NCI-H345 treated with DMSO at 0.1 percent for 48 hours (cell line): ENCODE data around the gene ROR1.
"Not testable (repeated sequence)": the region's sequence is repeated elsewhere in the genome, so short reads cannot be mapped to it uniquely, and the experiment has no call there.

Experiments
- DNase-seq: peaks from one replicate; lab custom pipeline; 2025; ENCODE audit not compliant: unreplicated experiment; lab: John Stamatoyannopoulos, UW

Gene ROR1

DNA sequence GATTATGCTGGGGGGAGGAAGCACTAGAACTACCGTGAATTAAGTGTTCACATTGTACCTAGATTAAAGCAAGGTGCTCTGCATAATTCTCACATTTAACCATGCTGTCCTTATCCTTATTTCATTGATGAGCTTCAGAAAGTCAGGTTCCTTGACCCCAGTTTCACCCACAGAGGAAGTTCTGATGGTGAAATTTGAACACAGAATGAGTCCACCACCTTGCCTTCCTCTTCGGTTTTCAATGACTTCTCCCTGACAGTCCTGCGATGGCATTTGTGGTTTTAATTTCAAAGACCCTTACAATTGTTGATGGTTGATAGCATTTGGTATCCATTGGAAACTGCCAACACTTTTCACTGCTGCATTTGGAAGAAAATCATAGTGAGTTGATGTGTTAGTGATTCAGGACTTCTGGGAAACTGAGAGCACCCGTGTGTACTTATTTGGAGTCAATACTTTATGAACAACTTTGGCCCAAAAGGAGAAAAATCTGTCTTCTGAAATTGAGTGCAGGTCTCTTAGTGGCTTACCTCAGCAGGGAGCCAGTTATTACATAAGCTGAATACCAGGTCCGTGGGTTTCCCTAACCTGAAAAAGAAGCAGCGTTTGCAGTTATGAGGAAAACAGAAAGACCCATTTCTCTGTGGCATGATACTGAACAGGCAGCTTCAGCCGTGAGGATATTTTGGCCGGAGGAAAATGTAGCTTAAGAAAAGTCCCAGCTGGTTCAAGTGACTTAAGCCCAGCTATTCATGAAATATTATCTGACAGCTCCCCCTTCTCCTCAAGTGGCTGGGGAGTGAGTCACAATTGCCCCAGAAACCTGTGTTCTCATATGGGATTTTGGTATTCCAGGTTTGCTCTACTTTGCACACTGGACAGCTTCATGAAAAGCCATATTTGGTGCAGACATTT is 47.5 kb downstream of the ROR1 start:
- DNase-seq: no peak

DNA sequence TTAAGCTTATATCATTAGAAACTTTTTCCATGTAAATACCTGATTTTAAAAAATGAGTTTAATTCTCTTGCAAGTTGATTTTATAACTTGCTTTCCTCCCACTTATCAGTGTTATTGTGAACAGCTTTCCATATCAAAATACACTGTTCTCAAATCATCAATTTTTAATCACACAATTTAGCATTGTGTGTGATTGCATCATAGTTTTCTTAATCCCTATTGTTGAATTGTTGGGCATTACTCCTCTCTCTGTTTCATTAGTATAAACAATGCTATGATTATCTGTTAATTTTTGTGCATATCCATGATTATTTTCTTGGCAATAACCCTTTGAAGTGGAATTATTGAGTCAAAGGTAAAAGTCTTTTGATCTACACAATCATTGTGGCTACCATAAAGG is 48.7 kb downstream of the ROR1 start:
- DNase-seq: no peak

DNA sequence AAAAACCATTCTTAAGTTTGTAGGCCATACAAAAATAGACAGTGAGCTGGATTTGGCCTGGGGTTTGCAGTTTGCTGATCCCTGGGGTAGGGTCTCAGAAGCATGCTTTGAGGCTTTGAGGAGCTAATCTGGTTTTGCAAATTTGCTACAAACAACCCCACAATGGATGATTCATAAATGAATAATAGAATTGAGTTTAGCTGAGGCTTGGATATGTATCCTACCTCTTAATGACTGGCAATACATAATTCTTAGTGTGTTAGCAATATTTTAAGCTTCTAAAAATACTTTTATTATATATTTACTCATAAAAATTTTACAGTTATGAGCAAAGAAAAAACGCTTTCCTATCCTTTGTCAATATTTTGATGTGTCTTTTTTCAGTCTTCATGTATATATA is 50.6 kb downstream of the ROR1 start:
- no peak for DNase-seq

GRCh38 chr1:63825111-63825510 is 51.3 kb downstream of the ROR1 start:
- DNase-seq: no peak

DNA sequence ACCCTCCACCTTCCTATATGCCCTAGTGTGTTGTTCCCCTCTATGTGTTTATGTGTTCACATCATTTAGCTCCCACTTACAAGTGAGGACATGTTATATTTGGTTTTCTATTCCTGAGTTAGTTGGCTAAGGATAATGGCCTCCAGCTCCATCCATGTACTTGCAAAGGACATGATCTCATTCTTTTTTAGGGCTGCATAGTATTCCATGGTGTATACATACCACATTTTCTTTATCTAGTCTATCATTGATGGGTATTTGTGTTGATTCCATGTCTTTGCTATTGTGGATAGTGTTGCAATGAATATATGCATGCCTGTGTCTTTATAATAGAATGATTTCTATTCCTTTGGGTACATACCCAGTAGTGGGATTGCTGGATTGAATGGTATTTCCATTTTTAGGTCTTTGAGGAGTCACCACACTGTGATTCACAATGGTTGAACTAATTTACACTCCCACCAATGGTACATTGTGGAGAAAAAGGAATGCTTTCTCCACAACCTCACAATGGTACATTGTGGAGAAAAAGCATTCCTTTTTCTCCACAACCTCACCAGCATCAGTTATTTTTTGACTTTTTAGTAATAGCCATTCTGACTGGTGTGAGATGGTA is 52.5 kb downstream of the ROR1 start:
- not testable (repeated sequence) for DNase-seq

DNA sequence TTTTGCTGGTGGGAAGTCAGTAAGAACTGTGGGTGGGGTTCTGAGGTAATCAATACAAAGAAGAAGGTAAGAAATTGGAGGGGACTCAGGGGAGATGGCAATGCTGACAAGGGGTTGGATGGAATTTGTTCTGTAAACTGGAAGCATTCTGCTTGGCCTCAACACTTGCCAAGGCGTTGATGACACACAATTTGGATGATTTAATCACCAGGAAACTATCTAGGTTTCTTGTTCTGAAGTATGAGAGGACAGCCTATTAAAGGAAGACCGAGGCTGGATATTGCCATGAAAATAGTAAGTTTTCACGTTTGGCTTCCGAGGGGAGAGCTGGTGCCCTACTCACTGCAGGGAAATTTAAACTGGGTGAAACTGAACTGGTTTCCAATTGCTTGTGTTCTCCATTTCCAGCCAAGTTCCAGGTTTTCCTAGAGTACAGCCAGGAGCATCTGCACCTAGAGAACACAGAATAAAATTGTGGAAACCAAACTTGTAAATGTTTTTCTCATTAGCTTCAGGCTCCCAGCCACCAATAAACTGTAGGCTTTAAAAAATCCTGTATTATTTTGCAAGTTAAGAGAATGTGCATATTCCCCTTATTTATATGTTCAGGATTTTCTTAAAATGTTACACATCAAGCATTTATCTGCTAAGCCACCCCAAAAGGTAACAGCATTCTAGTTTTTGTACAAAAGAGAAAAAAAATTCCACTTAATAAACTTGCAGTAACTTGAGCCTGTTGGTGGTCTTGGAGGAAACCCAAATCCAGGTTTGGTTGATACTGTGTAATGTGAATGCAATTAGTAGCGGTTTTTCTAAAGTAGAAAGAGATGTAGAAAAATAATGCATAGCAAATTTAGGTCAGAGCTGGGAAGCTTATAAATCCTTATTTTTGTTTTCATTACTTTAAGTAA is 53.8 kb downstream of the ROR1 start:
- no peak for DNase-seq

GRCh38 chr1:63828322-63829044 is 54.7 kb downstream of the ROR1 start:
- DNase-seq: no peak

DNA sequence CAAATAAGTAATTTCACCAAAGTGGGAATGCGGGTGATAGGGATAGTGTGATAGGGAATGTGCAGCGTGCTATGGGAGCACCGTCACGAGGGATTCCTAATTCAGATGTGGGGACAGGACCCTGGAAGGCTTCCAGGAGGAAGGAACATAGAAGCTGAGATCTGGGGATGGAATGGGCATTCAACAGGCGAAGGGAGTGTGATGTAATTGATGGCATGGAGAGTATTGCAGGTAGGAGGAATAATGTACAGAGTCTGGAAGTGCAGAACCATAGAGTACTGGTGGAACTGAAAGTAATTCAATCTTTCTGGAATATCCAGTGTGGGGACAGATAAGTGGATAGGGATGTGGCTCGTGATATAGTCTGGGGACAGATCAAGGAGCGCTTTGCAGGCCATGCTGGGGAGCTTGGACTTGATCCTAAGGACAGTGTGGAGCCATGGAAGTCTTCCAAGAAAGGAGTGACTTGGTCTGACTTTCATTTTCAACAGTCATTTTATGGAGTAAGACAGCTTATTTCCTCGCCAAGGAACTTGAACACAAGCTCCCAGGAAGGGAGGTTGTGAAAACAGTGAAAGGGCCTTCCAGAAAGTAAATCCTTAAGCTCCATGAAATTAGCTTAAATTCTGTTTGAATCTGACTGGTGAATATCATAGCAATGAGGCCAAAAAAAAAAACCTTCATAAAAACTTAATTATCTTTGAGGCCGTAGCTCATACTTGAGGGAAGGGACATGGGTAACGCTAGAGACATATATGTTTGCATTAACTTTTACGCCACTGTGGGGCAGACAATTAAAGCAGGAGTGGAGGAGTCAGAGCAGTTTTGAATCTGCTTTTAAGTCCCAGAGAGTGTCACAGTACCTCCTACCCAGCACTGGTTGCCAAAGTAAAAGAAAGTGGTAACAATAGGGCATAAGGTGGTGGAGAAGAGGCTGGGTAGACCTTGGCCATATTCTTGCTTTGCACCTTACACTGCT is 55.8 kb downstream of the ROR1 start:
- no peak for DNase-seq

- DNase-seq: no peak
These were observed 57.6 kb downstream of the ROR1 start for GRCh38 chr1:63831409-63831808.

- no peak for DNase-seq
These were observed 59.7 kb downstream of the ROR1 start for GRCh38 chr1:63833363-63834119.

GRCh38 chr1:63835128-63835527 is 61.3 kb downstream of the ROR1 start:
- DNase-seq: no peak

DNA sequence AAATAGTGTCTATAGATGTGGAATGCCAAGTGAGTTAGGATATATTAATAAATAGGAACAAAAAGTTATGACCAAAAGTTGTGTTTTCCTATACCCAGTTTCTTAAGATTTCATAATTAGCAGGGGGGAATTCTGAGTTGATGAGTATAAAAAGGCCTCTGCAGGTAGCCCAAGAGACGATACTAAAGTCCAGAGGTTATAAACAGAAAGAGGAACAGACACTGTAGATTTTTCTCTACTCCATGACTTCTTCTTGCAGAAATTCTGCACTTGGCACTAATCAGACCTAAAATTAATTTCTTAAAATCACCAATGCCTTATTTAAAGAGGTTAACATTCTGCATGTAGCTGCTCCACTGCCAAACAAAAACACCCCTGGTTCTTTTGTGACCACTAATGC is 62.6 kb downstream of the ROR1 start:
- no peak for DNase-seq

DNA sequence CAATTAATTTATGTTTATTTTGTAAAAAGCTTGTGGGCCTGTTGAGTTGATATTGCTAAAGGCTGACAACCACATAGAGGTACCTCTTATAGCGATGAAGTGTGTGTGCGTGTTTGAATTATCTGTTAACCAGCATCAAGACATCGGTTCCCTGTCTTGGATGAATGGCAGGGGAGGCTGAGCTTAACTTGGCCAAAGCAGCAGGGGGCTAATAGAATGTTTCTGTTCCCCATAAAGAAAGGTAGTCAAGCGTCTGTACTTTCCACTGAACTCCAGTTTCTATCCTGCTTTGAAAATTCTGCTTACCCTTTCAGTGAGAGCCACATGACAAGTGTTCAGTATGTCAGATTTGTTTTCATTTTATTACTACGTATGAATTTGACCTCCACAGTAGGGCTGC is 63.0 kb downstream of the ROR1 start:
- no peak for DNase-seq

DNA sequence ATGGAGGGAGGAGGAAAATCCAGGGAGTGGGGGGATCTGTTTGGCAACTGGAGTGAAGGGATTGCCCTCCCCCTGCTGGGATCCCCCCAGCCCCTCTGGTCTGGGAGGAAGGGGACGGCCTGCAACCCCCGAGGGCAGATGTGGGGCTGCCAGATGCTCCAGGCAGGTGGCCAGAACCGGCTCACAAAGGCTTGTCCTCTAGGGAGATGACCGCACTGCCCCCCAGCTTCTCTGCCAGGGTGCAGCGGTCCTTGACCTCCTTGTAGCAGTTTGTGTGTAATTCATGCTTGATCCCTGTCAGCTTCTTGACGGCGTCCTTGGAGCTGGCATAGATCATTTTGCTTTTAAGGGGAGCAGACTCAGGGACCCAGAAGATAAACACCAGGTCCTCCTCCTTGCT is 69.2 kb downstream of the ROR1 start:
- no peak for DNase-seq

DNA sequence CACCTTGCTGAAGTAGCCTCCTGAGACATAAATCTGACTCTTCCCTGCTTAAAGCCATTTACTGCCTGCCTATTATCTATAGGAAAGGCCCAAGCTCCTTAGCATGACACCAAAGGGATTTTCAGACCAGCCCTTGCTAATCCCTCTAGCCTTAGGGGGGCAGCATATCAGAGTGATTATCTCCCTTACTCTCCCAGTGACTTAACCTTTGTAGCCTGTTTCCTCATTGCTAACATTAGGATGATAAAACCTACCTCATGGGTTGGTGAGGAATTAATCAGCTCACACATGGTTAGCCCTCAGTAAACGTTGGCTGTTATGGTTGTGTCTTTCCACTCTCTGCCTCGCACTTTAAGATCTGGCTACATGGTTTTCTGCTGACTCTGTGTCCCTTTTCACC is 70.1 kb downstream of the ROR1 start:
- no peak for DNase-seq

GRCh38 chr1:63845346-63845745 is 71.5 kb downstream of the ROR1 start:
- no peak for DNase-seq

DNA sequence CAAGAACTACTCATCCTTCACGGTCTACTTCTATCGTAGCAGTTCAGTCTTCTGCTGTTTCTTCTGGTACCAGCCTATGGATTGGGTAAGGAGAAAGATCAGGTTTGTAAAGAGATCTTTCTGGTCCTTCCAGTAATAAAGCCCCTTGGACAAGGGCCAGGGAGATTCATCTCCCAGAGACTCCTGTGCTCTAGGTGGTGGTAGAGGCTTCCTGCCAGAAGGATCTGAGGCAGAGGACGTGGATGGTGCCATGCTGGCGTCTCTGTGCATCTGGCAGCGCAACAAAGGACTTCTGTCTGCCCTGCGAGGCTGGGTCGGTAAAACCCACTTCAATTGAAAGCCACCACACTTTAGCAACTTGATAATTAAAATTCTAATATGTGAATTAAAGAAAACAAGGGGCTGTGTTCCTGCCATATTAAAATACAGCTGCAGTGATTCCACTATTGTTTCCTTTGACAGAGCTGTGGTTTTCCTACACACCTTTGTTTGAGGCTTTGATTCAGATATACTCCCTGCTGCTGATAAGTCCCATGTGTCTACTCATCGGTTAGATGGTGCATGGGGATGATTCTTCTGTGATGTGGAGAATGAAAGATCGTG is 73.6 kb downstream of the ROR1 start:
- peak; percentile 41 for DNase-seq

- no peak for DNase-seq
These were observed 74.9 kb downstream of the ROR1 start for GRCh38 chr1:63848733-63849132.

- DNase-seq: no peak
These were observed 75.3 kb downstream of the ROR1 start for GRCh38 chr1:63849149-63849548.
